ENCODE measurements around the gene GIPC1. TPM values are rescaled to one million over a fixed set of nuclear protein-coding genes. Genes with fewer than 3 reads are reported as not detected.

GIPC1 gene
- total RNA-seq: 83.7 to 107 TPM (median 99.6 TPM) in 3 replicates
- long read RNA-seq, transcript GIPC1-201 (7 exons, 1,782 nt): minor isoform, 8 of 326 reads
- long read RNA-seq, transcript GIPC1-203 (9 exons, 1,926 nt): major isoform, 137 of 326 reads
- long read RNA-seq, transcript GIPC1-205 (8 exons, 1,386 nt): minor isoform, 105 of 326 reads
- long read RNA-seq, transcript GIPC1-213 (7 exons, 1,068 nt): minor isoform, 9 of 326 reads
- long read RNA-seq, partial matches to known transcripts: 22 of 326 reads
- long read RNA-seq, other reads (novel, unspliced or antisense): 38 of 326 reads

GRCh38 chr19:14496029-14496833 lies at the start of gene GIPC1:
GIPC1 (minus strand) TSS chr19:14496127; CDS start chr19:14482976, 13,151 bp downstream.
- H3K27me3 Mint-ChIP-seq (ENCODE audit: low read depth): no peaks in the 10 kb centered on the region
- TF ChIP-seq, protein P1, sequence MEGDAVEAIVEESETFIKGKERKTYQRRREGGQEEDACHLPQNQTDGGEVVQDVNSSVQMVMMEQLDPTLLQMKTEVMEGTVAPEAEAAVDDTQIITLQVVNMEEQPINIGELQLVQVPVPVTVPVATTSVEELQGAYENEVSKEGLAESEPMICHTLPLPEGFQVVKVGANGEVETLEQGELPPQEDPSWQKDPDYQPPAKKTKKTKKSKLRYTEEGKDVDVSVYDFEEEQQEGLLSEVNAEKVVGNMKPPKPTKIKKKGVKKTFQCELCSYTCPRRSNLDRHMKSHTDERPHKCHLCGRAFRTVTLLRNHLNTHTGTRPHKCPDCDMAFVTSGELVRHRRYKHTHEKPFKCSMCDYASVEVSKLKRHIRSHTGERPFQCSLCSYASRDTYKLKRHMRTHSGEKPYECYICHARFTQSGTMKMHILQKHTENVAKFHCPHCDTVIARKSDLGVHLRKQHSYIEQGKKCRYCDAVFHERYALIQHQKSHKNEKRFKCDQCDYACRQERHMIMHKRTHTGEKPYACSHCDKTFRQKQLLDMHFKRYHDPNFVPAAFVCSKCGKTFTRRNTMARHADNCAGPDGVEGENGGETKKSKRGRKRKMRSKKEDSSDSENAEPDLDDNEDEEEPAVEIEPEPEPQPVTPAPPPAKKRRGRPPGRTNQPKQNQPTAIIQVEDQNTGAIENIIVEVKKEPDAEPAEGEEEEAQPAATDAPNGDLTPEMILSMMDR (IDR thresholded peaks at IDR 0.05): no peak
- peak; percentile 100 for DNase-seq (ENCODE audit: low spot score)
- H3K4me1 Mint-ChIP-seq (ENCODE audit: low read depth): peaks cover 30% of the 10 kb centered on the region
- no peaks in the 10 kb centered on the region for H3K9me3 Mint-ChIP-seq (ENCODE audit: low read depth)
- peaks cover 7% of the 10 kb centered on the region for H3K36me3 Mint-ChIP-seq (ENCODE audit: low read depth)
- H3K4me3 Mint-ChIP-seq (ENCODE audit: unreplicated experiment): peak within 1 kb of the TSS; percentile 89
- H3K27ac Mint-ChIP-seq (ENCODE audit: unreplicated experiment): peak within 1 kb of the TSS; percentile 74

DNA sequence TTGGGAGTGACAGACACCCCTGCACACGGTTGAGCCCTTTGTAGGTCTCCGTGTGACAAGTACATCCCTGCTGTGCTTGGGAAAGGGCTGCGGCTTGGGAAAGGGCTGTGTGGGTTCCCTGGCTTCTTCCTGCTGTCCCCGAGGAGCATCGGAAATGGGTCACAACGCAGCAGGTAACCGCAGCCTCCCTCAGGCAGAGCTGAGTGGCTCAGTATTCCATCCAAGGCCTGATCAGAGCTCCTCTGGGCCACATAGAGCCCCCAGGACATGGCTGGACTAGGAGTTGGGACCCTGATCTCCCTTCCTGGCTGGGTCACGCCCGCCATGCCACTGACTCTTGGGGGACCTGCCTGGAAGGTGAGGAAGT lies 49.8 kb upstream of the GIPC1 start:
- Mint-ChIP-seq H3K9me3 (ENCODE audit: low read depth) (no peaks in the 10 kb centered on the region), H3K27me3 (ENCODE audit: low read depth) (no peaks in the 10 kb centered on the region), H3K36me3 (ENCODE audit: low read depth) (no peaks in the 10 kb centered on the region), H3K27ac (ENCODE audit: unreplicated experiment) (no peak overlapping the region), H3K4me1 (ENCODE audit: low read depth) (peaks cover 31% of the 10 kb centered on the region), H3K4me3 (ENCODE audit: unreplicated experiment) (no peak overlapping the region)
- no peak for DNase-seq (ENCODE audit: low spot score)
- TF ChIP-seq, protein P1 (IDR thresholded peaks at IDR 0.05): no peak

GRCh38 chr19:14544977-14545715 lies 49.2 kb upstream of the GIPC1 start:
- Mint-ChIP-seq H3K9me3 (ENCODE audit: low read depth) (no peaks in the 10 kb centered on the region), H3K27me3 (ENCODE audit: low read depth) (no peaks in the 10 kb centered on the region), H3K4me1 (ENCODE audit: low read depth) (peaks cover 29% of the 10 kb centered on the region), H3K36me3 (ENCODE audit: low read depth) (no peaks in the 10 kb centered on the region), H3K4me3 (ENCODE audit: unreplicated experiment) (no peak overlapping the region), H3K27ac (ENCODE audit: unreplicated experiment) (peak overlapping the region; percentile 14)
- TF ChIP-seq, protein P1 (IDR thresholded peaks at IDR 0.05): no peak
- no peak for DNase-seq (ENCODE audit: low spot score)

DNA sequence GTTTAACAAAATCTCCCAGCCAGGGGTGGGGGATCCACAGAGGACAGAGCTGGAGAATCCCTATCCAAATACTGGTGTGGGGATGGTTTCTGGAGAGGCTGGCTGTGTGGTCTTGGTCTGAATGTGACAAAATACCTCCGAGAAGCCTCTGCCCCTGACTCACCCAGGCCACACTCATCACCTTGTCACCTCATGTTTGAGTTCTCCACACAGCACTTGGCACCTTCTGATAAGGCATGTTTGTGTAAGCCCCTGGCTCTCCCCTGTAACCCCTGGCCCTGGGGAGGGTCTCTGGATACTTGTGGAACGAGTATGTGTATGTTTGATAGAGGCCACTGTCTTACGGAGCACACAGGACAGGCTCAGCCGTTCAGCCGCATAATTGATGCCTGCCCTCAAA lies 48.1 kb upstream of the GIPC1 start:
- H3K27ac Mint-ChIP-seq (ENCODE audit: unreplicated experiment): peak overlapping the region; percentile 36
- no peak for DNase-seq (ENCODE audit: low spot score)
- no peaks in the 10 kb centered on the region for H3K27me3 Mint-ChIP-seq (ENCODE audit: low read depth)

More for the DNA sequence above, 48.1 kb upstream of the GIPC1 start:
- Mint-ChIP-seq H3K36me3 (ENCODE audit: low read depth) (no peaks in the 10 kb centered on the region), H3K4me3 (ENCODE audit: unreplicated experiment) (no peak overlapping the region), H3K4me1 (ENCODE audit: low read depth) (peaks cover 29% of the 10 kb centered on the region), H3K9me3 (ENCODE audit: low read depth) (no peaks in the 10 kb centered on the region)
- TF ChIP-seq, protein P1 (IDR thresholded peaks at IDR 0.05): no peak

Data from chondrocyte (in vitro differentiated cells).